ENCODE measurements around the gene RNF151. TPM values are rescaled to one million over a fixed set of nuclear protein-coding genes. Genes with fewer than 3 reads are reported as not detected.

RNF151 gene
- total RNA-seq, 1 experiment from 2014 or later = not detected

- no peaks in the 10 kb centered on the region for H3K27me3 Mint-ChIP-seq (ENCODE audit: insufficient read depth, unreplicated experiment)
- peaks cover 37% of the 10 kb centered on the region for H3K36me3 Mint-ChIP-seq (ENCODE audit: insufficient read depth, unreplicated experiment)
- intact Hi-C loops (cut with micrococcal nuclease) = no loop called here
- ChIA-PET CTCF (interaction anchor here (0.6 to 1.6 kb wide), 5 partner anchors 9 to 158 kb away, joined by 3 to 5 read pairs (median 5); partner anchors contain the start of gene TBL3), POLR2A (interaction anchor here (0.7 to 6.2 kb wide), 9 partner anchors 10 to 173 kb away, joined by 3 to 59 read pairs (median 7); partner anchors contain the start of genes RPL3L, RPS2, TBL3 and TRAF7)
- H3K4me1 Mint-ChIP-seq (ENCODE audit: insufficient read depth, unreplicated experiment) = peaks cover 6% of the 10 kb centered on the region
- no peak overlapping the region for H3K27ac Mint-ChIP-seq (ENCODE audit: low read depth, unreplicated experiment)
- no peak for DNase-seq (ENCODE audit: unreplicated experiment)
- no TSS peak for BruUV-seq (replicated peaks)
- H3K4me3 Mint-ChIP-seq (ENCODE audit: unreplicated experiment) = no peak overlapping the region
- no peak for TF ChIP-seq CTCF (IDR thresholded peaks at IDR 0.05; ENCODE audit: unreplicated experiment)
- no peaks in the 10 kb centered on the region for H3K9me3 Mint-ChIP-seq (ENCODE audit: unreplicated experiment)
Measured at GRCh38 chr16:1982013-1982433, 15.4 kb downstream of the RNF151 start.

GRCh38 chr16:1982991-1983543 is 16.4 kb downstream of the RNF151 start:
- H3K4me1 Mint-ChIP-seq (ENCODE audit: insufficient read depth, unreplicated experiment) = peaks cover 6% of the 10 kb centered on the region
- peak overlapping the region; percentile 76 for H3K4me3 Mint-ChIP-seq (ENCODE audit: unreplicated experiment)
- TF ChIP-seq CTCF (IDR thresholded peaks at IDR 0.05; ENCODE audit: unreplicated experiment) = no peak
- intact Hi-C loops (cut with micrococcal nuclease) = no loop called here
- no TSS peak for BruUV-seq (replicated peaks)
- DNase-seq (ENCODE audit: unreplicated experiment) = no peak
- H3K27ac Mint-ChIP-seq (ENCODE audit: low read depth, unreplicated experiment) = no peak overlapping the region
- no peaks in the 10 kb centered on the region for H3K9me3 Mint-ChIP-seq (ENCODE audit: unreplicated experiment)
- POLR2A ChIA-PET = interaction anchor here (0.7 to 6.2 kb wide), 12 partner anchors 10 to 172 kb away, joined by 3 to 59 read pairs (median 6); partner anchors contain the start of genes RPS2, TBL3, TRAF7 and ZNF598
- no peaks in the 10 kb centered on the region for H3K27me3 Mint-ChIP-seq (ENCODE audit: insufficient read depth, unreplicated experiment)
- CTCF ChIA-PET = interaction anchor here (1.0 kb wide), 3 partner anchors 10 to 41 kb away, joined by 3 to 5 read pairs (median 5); partner anchors contain the start of gene TBL3
- peaks cover 43% of the 10 kb centered on the region for H3K36me3 Mint-ChIP-seq (ENCODE audit: insufficient read depth, unreplicated experiment)

GRCh38 chr16:1983544-1984346 is 17.1 kb downstream of the RNF151 start, which contains the start of gene GFER:
Gene GFER, plus strand, starts transcription at chr16:1984193. Its CDS starts 26 bp downstream, at chr16:1984219.
- ChIA-PET POLR2A (interaction anchor here (0.7 to 5.7 kb wide), 16 partner anchors 10 to 255 kb away, joined by 3 to 59 read pairs (median 4); partner anchors contain the start of genes RPS2, TBL3, TRAF7 and ZNF598), CTCF (interaction anchor here (0.6 to 1.0 kb wide), 2 partner anchors 47 to 156 kb away, joined by 3 to 4 read pairs; no protein-coding TSS in a partner anchor)
- intact Hi-C loops (cut with micrococcal nuclease) = no loop called here
- Mint-ChIP-seq H3K4me1 (ENCODE audit: insufficient read depth, unreplicated experiment) (peaks cover 10% of the 10 kb centered on the region), H3K27ac (ENCODE audit: low read depth, unreplicated experiment) (no peak within 1 kb of the TSS), H3K36me3 (ENCODE audit: insufficient read depth, unreplicated experiment) (peaks cover 41% of the 10 kb centered on the region), H3K4me3 (ENCODE audit: unreplicated experiment) (peak within 1 kb of the TSS; percentile 76), H3K27me3 (ENCODE audit: insufficient read depth, unreplicated experiment) (no peaks in the 10 kb centered on the region), H3K9me3 (ENCODE audit: unreplicated experiment) (no peaks in the 10 kb centered on the region)
- no TSS peak for BruUV-seq (replicated peaks)
- DNase-seq (ENCODE audit: unreplicated experiment) = peak; percentile 82
- no peak for TF ChIP-seq CTCF (IDR thresholded peaks at IDR 0.05; ENCODE audit: unreplicated experiment)
